Skeletal muscle satellite cell (primary cell): ENCODE measurements around the gene NPIPB4. TPM values are rescaled to one million over a fixed set of nuclear protein-coding genes. Genes with fewer than 3 reads are reported as not detected.
"Not testable (repeated sequence)": the region's sequence is repeated elsewhere in the genome, so short reads cannot be mapped to it uniquely, and the experiment has no call there.

Experiments used
- H3K27me3 ChIP-seq: 2 replicates; pipeline ENCODE4 v1.7.0; 2013; ENCODE audit warnings: low read length; ENCODE audit not compliant: control insufficient read depth, insufficient read depth
- H3K36me3 ChIP-seq: 2 replicates; pipeline ENCODE4 v1.7.0; 2013; ENCODE audit warnings: mild to moderate bottlenecking, control low read depth, low read length; ENCODE audit not compliant: insufficient read depth
- H3K4me1 ChIP-seq: 2 replicates; pipeline ENCODE4 v1.7.0; 2013; ENCODE audit warnings: low read length; ENCODE audit not compliant: control insufficient read depth, insufficient read depth
- H3K4me2 ChIP-seq: 2 replicates; pipeline ENCODE4 v1.7.0; 2013; ENCODE audit warnings: mild to moderate bottlenecking, low read length
- H3K4me3 ChIP-seq: 2 replicates; pipeline ENCODE4 v1.7.0; 2013; ENCODE audit warnings: low read length
- H3K9ac ChIP-seq: 2 replicates; pipeline ENCODE4 v1.7.0; 2013; ENCODE audit warnings: mild to moderate bottlenecking, low read depth, low read length, moderate library complexity
- H3K9me3 ChIP-seq: replicated peaks from 2 replicates; pipeline ENCODE4 v1.7.0; 2013; ENCODE audit warnings: mild to moderate bottlenecking, control low read depth, low read length
- small RNA-seq: library from RNA; depleted of rRNA; stranded (forward); fragments of <200 nt; gene quantifications from one replicate; pipeline ENCODE3, GENCODE V24; 2012

The NPIPB4 gene

DNA sequence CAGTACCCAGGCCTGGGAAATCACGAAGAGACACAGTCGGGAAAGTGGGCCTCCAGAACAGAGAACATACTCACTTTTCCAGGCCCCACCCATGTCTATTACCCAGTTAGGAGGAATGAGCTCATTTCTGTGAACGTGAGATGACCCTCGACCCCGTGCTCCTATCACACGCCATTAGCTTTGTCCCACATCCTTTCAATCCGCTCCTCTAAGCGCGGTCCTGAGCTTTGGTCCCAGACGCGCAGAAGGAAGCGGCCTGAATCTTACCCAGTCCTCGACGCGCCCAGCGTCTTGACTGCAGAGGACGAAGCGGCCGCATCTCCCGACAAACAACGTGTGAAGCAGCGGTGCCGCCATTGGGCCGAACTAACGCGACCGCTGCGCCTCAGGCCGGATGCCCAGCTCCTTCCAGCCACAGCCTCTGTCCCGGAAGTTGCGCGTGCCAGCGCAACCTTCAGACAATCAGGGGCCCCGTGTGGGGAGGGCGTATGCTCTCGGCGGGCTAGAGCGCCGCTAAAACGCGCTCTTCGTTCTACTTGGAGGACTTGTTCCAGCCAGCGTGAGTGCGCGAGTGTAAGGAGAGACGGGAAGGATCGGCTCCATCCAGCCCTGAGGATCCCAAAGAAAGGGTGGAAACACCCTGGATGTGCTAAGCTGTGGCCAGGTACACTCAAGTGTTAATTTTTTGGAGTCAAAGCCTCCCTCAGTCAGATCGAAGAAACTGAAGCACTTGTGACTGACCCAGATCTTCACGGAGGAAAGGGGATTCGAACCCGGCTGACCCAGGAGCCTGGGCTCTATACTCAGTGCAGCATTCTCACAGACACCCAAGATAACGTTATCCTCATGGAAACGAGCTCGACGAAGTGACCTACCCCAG, 37.3 kb downstream of the NPIPB4 start:
- not testable (repeated sequence) for H3K27me3 ChIP-seq, H3K36me3 ChIP-seq, H3K9me3 ChIP-seq, H3K4me1 ChIP-seq
- Histone ChIP-seq H3K4me2 (peak overlapping the region; percentile 79), H3K4me3 (peak overlapping the region; percentile 69), H3K9ac (peak overlapping the region; percentile 67)

DNA sequence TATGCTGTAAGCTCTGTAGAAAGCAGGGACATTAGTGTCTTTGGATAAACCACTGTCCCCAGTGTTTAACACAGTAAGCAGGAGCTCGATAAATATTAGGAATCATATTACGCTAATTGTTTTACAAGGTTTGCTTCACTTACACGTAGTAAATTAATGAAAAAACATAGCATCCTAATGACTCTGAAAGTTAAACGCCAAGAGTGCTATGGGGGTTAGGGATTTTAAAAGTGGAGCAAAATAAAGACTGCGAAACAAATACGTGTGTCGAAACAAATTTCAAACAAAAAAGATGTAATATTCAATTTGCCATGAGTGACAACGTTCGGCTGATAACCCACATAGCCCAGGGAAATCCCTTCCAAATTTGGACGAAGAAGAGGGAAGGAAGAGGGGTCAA, 37.9 kb downstream of the NPIPB4 start:
- Histone ChIP-seq H3K9ac (peak overlapping the region; percentile 67), H3K4me2 (peak overlapping the region; percentile 79), H3K4me3 (peak overlapping the region; percentile 69)
- H3K27me3 ChIP-seq, H3K9me3 ChIP-seq, H3K36me3 ChIP-seq, H3K4me1 ChIP-seq: not testable (repeated sequence)

GRCh38 chr16:21817012-21817411, 40.5 kb downstream of the NPIPB4 start:
- H3K27me3 ChIP-seq, H3K4me3 ChIP-seq, H3K9ac ChIP-seq, H3K4me1 ChIP-seq, H3K36me3 ChIP-seq, H3K9me3 ChIP-seq, H3K4me2 ChIP-seq: not testable (repeated sequence)

- not testable (repeated sequence) for H3K4me1 ChIP-seq, H3K4me2 ChIP-seq, H3K27me3 ChIP-seq, H3K36me3 ChIP-seq, H3K4me3 ChIP-seq, H3K9ac ChIP-seq, H3K9me3 ChIP-seq
Measured at GRCh38 chr16:21815694-21816093, 41.9 kb downstream of the NPIPB4 start.

DNA sequence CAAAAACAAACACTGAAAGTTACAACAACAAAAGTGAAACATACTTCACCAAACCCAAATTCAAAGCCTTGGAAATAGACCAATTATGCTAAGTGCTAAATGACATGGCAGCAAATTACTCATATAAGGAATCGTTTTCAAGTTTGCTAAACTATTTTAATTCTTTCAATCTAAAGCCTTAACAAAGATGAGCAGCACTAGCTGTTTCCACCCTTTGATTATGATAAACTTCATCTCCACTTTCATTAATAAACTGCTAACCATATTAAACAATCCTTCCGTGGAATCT, 55.2 kb downstream of the NPIPB4 start:
- not testable (repeated sequence) for H3K36me3 ChIP-seq, H3K4me2 ChIP-seq, H3K9ac ChIP-seq, H3K27me3 ChIP-seq, H3K4me3 ChIP-seq, H3K4me1 ChIP-seq, H3K9me3 ChIP-seq

DNA sequence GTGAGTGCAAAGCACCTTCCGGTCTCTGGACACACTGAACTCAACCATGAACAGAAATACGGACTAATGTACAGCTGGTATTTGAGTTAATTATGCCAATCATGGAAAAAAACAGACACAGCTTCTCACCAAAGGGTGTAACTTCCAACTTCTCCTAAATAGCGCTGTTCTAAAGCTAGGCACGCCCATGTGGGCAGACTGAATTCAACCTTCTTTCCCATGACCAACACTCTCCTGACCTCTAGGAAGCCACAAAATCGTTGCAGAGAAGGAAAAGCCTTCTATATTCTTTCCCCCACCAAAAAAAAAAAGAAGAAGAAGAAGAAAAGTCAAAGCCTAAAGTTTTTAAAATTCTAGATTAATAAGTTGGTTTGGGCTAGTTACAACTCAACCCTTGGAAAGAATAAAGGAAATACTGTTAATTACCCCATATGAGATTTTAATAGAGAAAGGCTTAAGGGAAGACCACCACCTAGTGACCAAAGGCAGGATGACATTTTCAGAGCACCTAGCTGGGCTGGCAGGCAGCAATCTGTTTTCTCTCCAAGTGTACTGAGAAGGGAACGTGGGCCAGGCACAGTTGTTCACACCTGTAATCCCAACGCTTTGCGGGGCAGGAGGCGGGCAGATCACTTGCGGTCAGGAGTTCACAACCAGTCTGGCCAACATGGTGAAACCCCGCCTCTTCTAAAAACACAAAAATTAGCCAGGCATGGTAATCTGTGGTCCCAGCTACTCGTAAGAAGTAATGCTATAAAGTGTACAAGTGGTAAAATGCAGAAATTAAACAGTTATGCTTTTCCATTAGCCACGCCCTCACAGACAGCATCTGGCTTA, 55.8 kb downstream of the NPIPB4 start:
- not testable (repeated sequence) for H3K27me3 ChIP-seq, H3K9ac ChIP-seq, H3K9me3 ChIP-seq, H3K36me3 ChIP-seq, H3K4me2 ChIP-seq, H3K4me3 ChIP-seq, H3K4me1 ChIP-seq

GRCh38 chr16:21798601-21799000, 59.0 kb downstream of the NPIPB4 start:
- not testable (repeated sequence) for H3K9ac ChIP-seq, H3K4me3 ChIP-seq, H3K36me3 ChIP-seq, H3K4me1 ChIP-seq, H3K27me3 ChIP-seq, H3K9me3 ChIP-seq, H3K4me2 ChIP-seq

DNA sequence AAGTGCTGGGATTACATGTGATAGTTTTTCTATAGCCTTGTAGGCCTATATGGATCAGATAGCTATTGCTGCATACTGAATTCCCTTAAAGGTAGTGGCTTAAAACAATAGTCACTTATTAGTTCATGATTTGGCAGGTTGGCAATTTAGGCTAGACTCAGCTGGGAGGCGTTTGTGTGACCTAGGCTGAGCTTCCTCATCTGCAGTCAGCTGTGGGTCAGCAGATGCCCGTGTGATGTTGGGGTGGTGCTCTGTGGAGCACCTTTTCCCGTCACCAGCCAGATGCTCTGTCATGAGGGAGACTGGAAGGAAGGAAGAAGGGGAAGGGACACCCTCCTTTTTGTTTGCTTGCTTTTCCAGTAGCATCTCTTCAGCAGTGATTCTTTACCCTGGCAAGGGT, 64.2 kb downstream of the NPIPB4 start:
- H3K4me1 ChIP-seq, H3K36me3 ChIP-seq, H3K4me2 ChIP-seq, H3K27me3 ChIP-seq, H3K9ac ChIP-seq, H3K4me3 ChIP-seq, H3K9me3 ChIP-seq: not testable (repeated sequence)

DNA sequence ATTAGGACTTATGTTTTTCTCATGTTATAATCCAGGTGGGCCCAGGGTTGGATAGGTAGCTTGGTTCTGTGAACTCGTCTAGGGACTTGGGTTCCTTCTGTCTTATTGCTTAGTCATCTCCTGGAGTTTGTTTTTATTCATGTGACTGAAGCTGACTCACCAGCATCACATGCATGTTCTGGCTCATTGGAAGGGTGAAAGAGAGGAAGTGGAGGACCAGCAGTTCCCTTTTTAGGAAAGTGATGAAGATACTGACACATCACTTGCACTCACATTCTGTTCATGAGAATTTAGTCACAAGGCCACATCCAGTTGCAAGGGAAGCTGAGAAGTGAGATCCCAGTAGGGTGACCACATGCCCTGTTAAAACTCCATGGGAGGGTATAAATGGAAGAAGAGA, 67.0 kb downstream of the NPIPB4 start:
- not testable (repeated sequence) for H3K9ac ChIP-seq, H3K9me3 ChIP-seq, H3K4me3 ChIP-seq, H3K27me3 ChIP-seq, H3K36me3 ChIP-seq, H3K4me2 ChIP-seq, H3K4me1 ChIP-seq

Small RNAs within 50 kb of the gene (small RNA-seq; reads per million reads assigned to genes)
- gene AC092375.3, result not detected
